ENCODE data around the gene PLA2G6. TPM values are rescaled to one million over a fixed set of nuclear protein-coding genes. Genes with fewer than 3 reads are reported as not detected.

PLA2G6 gene
- total and polyA plus RNA-seq, 2 of the 8 experiments (the other 6 are each of a cell fraction or from before 2014, with no cell fraction given): 13.2 to 21.0 TPM

DNA sequence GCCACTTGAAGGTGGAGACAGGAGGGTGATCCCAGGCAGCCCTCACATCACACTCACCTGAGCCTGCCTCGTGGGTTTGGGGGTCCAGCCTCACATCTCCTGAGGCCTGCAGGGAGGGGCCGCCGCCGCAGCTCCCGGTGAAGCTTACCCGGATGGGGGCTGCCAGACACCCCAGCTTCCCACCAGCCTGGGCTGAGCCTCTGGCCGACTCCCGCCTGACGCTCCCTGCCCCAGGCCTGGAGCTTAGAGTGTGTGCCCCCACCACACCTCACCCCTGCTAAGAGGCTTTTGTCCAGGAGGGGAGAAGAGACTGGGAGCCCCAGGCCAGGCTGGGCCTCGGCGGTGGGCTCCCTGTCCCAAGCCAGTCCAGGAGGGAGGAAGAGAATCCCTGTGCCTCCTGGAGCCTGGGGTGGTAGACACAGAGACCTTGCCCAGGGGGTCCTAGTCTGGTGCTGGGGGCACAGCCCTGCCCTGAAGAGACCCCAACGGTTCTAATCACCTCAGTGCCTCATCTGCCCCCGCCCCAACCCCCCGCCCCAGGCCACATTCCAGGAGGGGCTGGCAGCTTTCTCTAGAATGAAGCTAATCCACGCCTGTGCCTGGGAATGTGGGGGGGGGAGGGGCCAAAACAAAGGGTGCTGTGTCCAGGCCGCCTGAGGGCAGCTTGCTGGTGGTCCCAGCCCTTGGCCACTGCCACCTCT, 97.5 kb downstream of the PLA2G6 start, which contains the start of gene SLC16A8 (continued):
- TF ChIP-seq, protein P1, sequence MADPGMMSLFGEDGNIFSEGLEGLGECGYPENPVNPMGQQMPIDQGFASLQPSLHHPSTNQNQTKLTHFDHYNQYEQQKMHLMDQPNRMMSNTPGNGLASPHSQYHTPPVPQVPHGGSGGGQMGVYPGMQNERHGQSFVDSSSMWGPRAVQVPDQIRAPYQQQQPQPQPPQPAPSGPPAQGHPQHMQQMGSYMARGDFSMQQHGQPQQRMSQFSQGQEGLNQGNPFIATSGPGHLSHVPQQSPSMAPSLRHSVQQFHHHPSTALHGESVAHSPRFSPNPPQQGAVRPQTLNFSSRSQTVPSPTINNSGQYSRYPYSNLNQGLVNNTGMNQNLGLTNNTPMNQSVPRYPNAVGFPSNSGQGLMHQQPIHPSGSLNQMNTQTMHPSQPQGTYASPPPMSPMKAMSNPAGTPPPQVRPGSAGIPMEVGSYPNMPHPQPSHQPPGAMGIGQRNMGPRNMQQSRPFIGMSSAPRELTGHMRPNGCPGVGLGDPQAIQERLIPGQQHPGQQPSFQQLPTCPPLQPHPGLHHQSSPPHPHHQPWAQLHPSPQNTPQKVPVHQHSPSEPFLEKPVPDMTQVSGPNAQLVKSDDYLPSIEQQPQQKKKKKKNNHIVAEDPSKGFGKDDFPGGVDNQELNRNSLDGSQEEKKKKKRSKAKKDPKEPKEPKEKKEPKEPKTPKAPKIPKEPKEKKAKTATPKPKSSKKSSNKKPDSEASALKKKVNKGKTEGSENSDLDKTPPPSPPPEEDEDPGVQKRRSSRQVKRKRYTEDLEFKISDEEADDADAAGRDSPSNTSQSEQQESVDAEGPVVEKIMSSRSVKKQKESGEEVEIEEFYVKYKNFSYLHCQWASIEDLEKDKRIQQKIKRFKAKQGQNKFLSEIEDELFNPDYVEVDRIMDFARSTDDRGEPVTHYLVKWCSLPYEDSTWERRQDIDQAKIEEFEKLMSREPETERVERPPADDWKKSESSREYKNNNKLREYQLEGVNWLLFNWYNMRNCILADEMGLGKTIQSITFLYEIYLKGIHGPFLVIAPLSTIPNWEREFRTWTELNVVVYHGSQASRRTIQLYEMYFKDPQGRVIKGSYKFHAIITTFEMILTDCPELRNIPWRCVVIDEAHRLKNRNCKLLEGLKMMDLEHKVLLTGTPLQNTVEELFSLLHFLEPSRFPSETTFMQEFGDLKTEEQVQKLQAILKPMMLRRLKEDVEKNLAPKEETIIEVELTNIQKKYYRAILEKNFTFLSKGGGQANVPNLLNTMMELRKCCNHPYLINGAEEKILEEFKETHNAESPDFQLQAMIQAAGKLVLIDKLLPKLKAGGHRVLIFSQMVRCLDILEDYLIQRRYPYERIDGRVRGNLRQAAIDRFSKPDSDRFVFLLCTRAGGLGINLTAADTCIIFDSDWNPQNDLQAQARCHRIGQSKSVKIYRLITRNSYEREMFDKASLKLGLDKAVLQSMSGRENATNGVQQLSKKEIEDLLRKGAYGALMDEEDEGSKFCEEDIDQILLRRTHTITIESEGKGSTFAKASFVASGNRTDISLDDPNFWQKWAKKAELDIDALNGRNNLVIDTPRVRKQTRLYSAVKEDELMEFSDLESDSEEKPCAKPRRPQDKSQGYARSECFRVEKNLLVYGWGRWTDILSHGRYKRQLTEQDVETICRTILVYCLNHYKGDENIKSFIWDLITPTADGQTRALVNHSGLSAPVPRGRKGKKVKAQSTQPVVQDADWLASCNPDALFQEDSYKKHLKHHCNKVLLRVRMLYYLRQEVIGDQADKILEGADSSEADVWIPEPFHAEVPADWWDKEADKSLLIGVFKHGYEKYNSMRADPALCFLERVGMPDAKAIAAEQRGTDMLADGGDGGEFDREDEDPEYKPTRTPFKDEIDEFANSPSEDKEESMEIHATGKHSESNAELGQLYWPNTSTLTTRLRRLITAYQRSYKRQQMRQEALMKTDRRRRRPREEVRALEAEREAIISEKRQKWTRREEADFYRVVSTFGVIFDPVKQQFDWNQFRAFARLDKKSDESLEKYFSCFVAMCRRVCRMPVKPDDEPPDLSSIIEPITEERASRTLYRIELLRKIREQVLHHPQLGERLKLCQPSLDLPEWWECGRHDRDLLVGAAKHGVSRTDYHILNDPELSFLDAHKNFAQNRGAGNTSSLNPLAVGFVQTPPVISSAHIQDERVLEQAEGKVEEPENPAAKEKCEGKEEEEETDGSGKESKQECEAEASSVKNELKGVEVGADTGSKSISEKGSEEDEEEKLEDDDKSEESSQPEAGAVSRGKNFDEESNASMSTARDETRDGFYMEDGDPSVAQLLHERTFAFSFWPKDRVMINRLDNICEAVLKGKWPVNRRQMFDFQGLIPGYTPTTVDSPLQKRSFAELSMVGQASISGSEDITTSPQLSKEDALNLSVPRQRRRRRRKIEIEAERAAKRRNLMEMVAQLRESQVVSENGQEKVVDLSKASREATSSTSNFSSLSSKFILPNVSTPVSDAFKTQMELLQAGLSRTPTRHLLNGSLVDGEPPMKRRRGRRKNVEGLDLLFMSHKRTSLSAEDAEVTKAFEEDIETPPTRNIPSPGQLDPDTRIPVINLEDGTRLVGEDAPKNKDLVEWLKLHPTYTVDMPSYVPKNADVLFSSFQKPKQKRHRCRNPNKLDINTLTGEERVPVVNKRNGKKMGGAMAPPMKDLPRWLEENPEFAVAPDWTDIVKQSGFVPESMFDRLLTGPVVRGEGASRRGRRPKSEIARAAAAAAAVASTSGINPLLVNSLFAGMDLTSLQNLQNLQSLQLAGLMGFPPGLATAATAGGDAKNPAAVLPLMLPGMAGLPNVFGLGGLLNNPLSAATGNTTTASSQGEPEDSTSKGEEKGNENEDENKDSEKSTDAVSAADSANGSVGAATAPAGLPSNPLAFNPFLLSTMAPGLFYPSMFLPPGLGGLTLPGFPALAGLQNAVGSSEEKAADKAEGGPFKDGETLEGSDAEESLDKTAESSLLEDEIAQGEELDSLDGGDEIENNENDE (IDR thresholded peaks at IDR 0.05; ENCODE audit: insufficient replicate concordance, low read length): no peak
- TF ChIP-seq TEAD4 (IDR thresholded peaks at IDR 0.05; ENCODE audit: low read depth, low read length) (peak; percentile 75), YY1 (IDR thresholded peaks at IDR 0.05; ENCODE audit: low read depth, low read length) (no peak)
